GM13977 (cell line): ENCODE measurements around the gene WFS1.

ENCODE experiments used
- DNase-seq: peaks from one replicate; pipeline ENCODE4 v3.0.0; 2012; ENCODE audit warnings: low spot score
- CTCF ChIP-seq: IDR thresholded peaks from 2 replicates; pipeline ENCODE4 v1.5.1; 2012; ENCODE audit warnings: mild to moderate bottlenecking, control low read depth; ENCODE audit not compliant: insufficient read depth; ENCODE audit errors: extremely low read depth, missing control alignments
- in situ Hi-C: fragments of 300-500 bp; cut with MboI; formaldehyde crosslinking; loops from one replicate; pipeline ENCODE4 v1.12.0; 2022; ENCODE audit warnings: low sequenced_read_pairs, low pct_unique_long_range_greater_than_20kb, mixed read lengths, inconsistent platforms; ENCODE audit not compliant: unreplicated experiment

WFS1 gene

GRCh38 chr4:6293097-6293445, 23.4 kb downstream of the WFS1 start:
- in situ Hi-C loops: no loop called here
- no peak for TF ChIP-seq CTCF
- DNase-seq: no peak

- no peak for TF ChIP-seq CTCF
- in situ Hi-C loops: no loop called here
- no peak for DNase-seq
Observed at GRCh38 chr4:6293661-6294060, 24.0 kb downstream of the WFS1 start.

GRCh38 chr4:6294705-6295421, 25.2 kb downstream of the WFS1 start:
- no peak for DNase-seq
- no peak for TF ChIP-seq CTCF
- in situ Hi-C loops: no loop called here

- no peak for TF ChIP-seq CTCF
- in situ Hi-C loops: no loop called here
- DNase-seq: no peak
Observed at GRCh38 chr4:6295495-6295894, 25.8 kb downstream of the WFS1 start.

GRCh38 chr4:6296026-6296425, 26.4 kb downstream of the WFS1 start:
- TF ChIP-seq CTCF: no peak
- no peak for DNase-seq
- in situ Hi-C loops: no loop called here

GRCh38 chr4:6297266-6297815, 27.7 kb downstream of the WFS1 start:
- in situ Hi-C loops: no loop called here
- no peak for DNase-seq
- no peak for TF ChIP-seq CTCF
